Stomach smooth muscle (tissue), 2 donors: ENCODE results near the gene MTF2.

ENCODE experiments used
- H3K27ac ChIP-seq: one replicate; pipeline ENCODE4 v1.7.0; 2013; ENCODE audit warnings: mild to moderate bottlenecking, low read length, inconsistent platforms
- H3K27me3 ChIP-seq, 2 donors: one replicate each; pipeline ENCODE4 v1.7.0; 2013; ENCODE audit warnings: low read length in 2 of 2; ENCODE audit not compliant: insufficient read depth in 2 of 2, control insufficient read depth in 1 of 2
- H3K36me3 ChIP-seq, 2 donors: one replicate each; pipeline ENCODE4 v1.7.0; 2013; ENCODE audit warnings: low read length in 2 of 2; ENCODE audit not compliant: control insufficient read depth in 2 of 2, insufficient read depth in 2 of 2
- H3K4me1 ChIP-seq: one replicate; pipeline ENCODE4 v1.7.0; 2013; ENCODE audit warnings: low read length; ENCODE audit not compliant: control insufficient read depth, insufficient read depth
- H3K4me3 ChIP-seq, 2 donors: one replicate each; pipeline ENCODE4 v1.7.0; 2013; ENCODE audit warnings: low read length in 2 of 2
- H3K9ac ChIP-seq, 2 donors: one replicate each; pipeline ENCODE4 v1.7.0; 2013; ENCODE audit warnings: low read length in 2 of 2, mild to moderate bottlenecking in 1 of 2
- H3K9me3 ChIP-seq, 2 donors: one replicate each; pipeline ENCODE4 v1.7.0; 2013; ENCODE audit warnings: low read length in 2 of 2; ENCODE audit not compliant: control insufficient read depth in 2 of 2
- donor health status: healthy.
- donor health status: Pancreatic carcinoma.

Gene MTF2

DNA sequence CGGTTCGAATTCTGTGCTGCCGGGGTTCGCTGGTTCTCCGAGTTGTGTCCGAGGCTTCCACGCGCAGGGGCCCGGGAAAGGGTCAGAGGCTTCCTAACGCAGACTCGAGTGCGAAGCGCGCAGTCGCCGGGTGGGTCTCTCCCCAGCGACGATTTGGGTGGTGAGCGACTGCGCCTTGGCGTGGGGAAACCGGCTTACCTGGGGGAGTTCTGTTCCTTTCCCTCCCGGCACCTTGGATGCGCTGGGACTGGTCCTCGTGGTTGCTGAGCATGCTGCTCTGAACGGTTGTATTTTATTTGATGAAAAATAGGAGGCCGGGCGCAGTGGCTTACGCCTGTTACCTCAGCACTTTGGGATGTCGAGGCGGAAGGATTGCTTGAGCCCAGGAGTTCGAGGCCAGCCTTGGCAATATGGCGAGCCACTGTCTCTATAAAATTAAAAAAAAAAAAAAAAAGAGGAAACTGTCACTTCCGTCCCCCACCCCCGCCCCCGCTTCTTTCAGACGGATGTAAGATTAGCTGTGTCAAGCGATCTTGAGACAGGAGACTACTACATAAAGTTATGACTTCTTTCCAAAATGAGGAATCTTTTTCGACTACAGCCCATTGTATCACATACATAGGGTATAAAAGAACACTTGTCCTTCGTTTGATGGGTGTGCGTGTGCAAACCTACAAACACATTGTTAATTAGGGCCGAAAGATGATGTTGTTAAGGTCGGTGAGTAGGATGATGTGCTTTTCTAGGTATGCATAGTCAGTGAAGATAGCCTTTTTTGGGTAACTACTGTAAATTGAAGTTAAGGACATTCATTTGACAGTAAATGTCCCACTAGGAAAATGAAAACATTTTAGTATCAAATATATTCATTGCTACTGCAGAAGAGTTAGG, 101.9 kb downstream of the MTF2 start, which contains the start of gene CCDC18:
Gene CCDC18, plus strand, starts transcription at position 2 of the 891 bp plus-strand sequence. CDS start 2,638 bp downstream, outside the sequence.
- peak within 1 kb of the TSS; percentile 91 to 96 for H3K4me3 ChIP-seq
- peak within 1 kb of the TSS; percentile 99 for H3K27ac ChIP-seq
- H3K9me3 ChIP-seq, result no peaks in the 10 kb centered on the region
- H3K36me3 ChIP-seq, result no peaks in the 10 kb centered on the region
- H3K4me1 ChIP-seq, result peaks cover 3% of the 10 kb centered on the region
- peak within 1 kb of the TSS; percentile 98 to 99 for H3K9ac ChIP-seq
- no peaks in the 10 kb centered on the region for H3K27me3 ChIP-seq

DNA sequence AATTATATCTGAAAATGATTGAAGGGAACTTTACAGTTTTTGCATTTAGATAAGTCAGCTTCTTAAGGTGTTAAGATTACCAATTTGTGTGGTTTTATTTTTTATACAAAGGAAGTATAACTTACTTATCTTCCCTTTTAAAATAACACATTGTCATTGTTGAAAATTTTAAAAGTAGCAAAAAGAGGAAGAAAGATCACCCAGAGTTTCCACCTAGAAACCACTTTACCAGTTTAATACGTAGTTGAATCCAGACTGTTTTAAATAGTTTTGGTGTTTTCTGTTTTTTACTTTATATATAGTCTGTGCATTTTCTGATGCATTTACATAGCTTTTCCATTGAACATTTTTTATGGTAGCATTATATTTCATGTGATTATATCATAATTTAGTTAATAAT, 107.6 kb downstream of the MTF2 start:
- Histone ChIP-seq H3K4me1 (no peaks in the 10 kb centered on the region), H3K27me3 (no peaks in the 10 kb centered on the region), H3K9me3 (no peaks in the 10 kb centered on the region), H3K27ac (no peak overlapping the region), H3K4me3 (no peak overlapping the region), H3K36me3 (no peaks in the 10 kb centered on the region), H3K9ac (no peak overlapping the region)
